Uterus (tissue), 2 donors: ENCODE data around the gene PALB2.

ENCODE experiments used
- CTCF ChIP-seq, 4 experiments: fragments of 200-600 bp in 2 of 4; fragments of 450-650 bp in 2 of 4; sonication (generic) in 2 of 4; IDR thresholded peaks; one replicate each; pipeline ENCODE4 v1.5.1; 2016 to 2019; ENCODE audit warnings: antibody characterized with exemption in 4 of 4, mild to moderate bottlenecking in 2 of 4, moderate library complexity in 1 of 4
- POLR2A ChIP-seq, 2 donors: fragments of 450-650 bp; IDR thresholded peaks; one replicate each; pipeline ENCODE4 v1.6.1; 2016; ENCODE audit warnings: antibody characterized with exemption in 2 of 2, mild to moderate bottlenecking in 1 of 2, moderate library complexity in 1 of 2

GRCh38 chr16:23607726-23608125 lies 33.4 kb downstream of the PALB2 start:
- TF ChIP-seq CTCF (IDR thresholded peaks at IDR 0.05) = no peak
- TF ChIP-seq POLR2A (IDR thresholded peaks at IDR 0.05) = no peak
